ENCODE data around the gene MRPL17.

MRPL17 gene

DNA sequence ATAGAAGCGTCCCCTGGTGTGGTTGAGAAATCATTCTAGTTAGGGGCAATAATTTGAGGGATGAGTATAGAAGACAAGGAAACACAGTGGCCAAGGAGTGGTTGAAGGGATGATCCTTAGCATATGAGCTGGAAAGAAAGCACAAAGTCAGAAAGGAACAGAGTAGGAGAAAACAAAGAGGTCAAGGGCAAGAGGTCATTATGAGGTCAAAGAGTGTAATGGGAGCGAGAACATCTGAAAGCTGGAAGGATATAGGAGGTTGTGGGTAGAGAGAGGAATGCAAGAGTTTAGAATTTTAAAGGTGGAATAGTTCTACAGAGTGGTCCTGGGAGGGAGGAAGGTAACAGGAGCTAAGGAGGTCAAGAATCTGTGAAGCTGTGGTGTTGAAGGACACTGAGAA lies 29.5 kb downstream of the MRPL17 start:
- DNase-seq = no peak

DNA sequence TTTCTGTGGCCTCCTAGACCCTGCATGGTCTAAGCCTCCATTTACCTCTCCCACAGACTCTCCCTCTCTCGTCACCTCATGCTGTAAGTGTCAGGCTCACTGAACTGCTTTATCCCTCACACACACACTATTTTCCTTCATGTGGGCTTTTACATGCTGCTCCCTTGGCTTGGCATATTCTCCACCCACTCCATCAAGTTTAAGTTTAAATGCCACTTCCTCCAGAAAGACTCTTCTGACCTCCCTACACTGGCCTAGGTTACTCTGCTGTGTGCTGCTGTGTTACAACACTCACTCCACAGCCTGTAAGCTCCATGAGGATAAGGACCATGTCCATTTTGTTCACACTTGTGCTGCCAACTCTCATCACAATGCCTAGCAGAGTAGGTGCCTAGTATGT lies 30.0 kb downstream of the MRPL17 start:
- DNase-seq = no peak

DNA sequence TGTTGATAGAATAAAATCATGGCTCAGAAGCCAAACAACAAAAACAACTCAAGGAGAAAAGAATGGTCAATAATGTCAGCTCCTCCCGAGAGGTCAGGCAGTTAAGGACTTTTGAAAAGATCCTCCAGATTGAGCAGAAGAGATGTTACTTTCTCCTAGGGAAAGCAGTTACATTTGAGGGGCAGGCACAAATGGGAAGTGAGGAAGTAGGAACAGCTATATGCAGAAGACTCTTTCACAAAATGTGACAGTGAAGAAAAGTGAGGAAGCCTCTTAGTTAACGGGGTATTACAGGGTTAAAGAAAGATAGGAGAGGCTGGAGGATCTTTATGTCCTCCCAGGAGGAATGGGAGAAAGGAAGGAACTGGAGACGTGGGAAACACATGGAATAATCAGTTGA lies 31.0 kb downstream of the MRPL17 start:
- DNase-seq = no peak

DNA sequence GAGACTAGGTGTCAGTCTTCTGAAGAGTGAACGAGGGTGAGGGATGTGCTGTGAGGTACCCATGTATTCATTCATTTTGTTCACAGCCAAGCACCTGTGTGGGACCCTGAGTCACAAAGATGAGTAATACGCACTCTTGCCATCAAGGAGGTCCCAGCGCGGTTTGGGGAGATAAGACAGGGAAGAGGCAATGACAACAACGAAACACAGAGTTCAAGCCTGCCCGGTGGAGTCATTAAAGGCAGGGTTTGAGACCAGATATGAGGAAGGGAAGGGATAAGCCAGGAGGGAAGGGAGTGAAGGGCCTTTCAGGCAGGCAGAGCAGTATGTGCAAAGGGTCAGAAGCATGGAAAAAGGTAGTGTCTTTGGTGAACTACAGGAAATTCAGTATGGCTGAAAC lies 32.2 kb downstream of the MRPL17 start:
- no peak for DNase-seq

DNA sequence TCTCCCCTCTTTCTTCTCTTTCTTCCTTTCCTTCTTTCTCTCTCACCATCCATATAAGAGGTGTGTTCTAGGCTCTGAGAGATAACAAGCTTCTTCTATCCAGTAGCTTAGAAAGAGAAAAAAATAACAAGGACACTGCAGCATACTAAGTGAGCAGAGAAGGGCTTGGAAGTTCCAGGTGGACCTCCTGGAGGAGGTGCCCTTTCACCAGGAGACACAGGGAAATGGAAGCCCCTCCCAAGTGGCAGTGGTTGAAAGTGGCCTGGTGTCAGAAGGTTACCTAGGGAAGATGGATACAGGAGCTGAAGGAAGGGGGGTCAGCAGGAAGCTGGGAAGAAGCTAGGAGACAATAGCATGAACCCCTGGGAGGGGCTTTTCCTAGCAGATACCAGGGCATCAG lies 33.0 kb downstream of the MRPL17 start:
- no peak for DNase-seq

DNA sequence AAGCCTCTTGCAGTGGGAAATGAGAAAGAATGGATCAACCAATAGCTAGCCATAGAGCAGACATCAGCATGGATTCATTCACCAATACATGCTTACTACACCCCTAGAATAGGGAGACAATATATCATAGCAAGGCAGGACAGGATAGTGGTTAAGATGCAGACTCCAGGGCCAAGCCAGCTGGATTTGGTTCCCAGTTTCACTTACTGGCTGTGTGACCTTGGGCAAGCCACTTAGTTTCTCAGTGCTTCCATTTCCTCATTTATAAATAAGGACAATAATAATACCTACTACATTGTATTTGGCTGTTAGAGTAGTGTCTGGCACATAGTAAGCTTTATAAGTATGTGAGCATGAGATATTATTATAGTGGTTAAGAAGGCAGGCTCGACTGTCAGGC lies 34.6 kb downstream of the MRPL17 start:
- DNase-seq = no peak

DNA sequence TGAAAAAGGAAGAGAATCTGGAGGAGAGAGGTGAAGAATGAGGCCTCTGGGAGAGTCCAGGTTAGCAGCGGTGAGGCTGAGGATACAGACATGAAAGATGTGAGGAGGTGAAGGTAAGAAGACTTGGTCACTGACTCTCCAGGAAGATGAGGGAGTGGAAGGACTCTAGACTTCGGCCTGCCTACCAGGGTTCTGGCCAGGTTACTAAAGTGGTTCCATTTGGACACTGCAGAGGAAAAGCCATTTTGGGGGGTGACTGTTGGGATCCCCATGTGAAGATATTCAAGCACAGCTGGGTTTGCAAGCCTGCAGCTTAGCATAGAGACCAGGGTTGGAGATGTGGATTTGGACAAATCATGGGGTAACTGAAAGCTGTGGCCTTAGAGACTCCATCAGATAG lies 35.3 kb downstream of the MRPL17 start:
- DNase-seq = no peak

DNA sequence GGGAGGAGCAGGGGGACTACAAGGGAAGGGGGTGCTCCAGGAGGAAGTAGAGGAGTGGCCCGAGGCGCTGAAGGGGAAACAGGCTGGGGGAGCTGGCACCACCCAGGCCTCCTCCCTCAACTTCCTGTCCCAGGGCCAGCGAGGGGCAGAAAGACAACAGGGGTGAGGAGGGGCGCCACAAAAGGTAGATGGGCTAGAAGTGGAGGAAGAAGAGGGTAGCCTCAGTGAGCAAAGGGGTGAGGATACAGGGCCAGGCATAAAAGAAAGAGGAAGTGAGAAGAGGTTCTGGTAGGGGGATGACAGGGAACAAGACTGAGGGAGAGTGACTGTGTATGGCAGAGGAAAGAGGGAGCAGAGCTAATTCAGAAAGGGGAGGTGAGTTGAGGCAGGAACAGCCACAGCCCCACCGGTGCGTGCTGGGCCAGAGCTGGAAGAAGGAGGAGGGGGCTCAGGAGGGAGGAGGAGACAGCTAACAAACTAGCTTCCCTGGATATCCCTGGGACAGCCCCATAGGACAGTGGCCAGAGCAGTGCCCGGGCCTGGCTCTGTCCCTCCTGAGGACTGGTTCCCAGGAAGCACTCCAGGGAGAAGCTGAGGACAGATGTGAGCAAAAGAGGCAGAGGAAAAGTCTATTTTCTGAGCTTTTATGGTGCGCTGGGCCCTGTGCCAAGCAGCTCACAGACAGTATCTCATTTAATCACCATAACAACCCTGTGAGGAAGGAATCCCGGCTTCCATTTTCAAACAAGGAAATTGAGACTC lies 36.0 kb downstream of the MRPL17 start:
- DNase-seq = peak; percentile 12

DNA sequence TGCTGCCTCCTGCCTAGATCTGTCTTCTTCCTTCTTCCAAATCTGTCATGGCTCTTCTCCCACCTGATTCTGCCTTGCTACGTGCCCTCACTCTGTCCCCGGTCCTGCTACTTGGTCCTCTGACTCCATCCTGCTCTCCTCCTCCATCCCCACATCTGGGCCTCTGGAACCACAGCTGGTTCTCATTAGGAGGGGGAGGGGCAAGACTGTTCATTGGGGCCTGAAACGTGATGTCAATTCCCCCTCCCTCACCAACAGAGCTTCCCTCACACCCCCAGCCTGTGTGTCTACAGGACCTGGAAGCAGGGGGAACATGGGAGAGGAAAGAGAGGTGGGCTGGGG lies 36.6 kb downstream of the MRPL17 start:
- no peak for DNase-seq

DNA sequence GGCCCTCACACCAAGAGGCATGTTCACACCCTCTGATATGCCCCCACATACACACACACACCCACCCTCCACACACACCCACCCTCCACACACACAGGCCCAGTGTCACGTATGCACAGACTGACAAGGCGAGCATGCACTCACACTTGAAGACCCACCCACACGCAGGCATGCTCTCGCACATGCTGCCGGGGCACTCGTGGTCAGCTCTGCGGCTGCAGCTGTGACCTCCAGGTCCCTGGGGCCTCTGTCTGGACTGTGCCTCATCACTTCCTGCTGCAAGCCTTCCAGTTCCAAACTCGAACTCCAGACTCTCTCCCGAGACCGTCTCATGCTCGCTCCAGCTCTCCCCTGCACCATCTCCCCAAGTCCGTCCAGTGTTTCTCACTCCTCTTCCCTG lies 37.1 kb downstream of the MRPL17 start:
- no peak for DNase-seq

DNA sequence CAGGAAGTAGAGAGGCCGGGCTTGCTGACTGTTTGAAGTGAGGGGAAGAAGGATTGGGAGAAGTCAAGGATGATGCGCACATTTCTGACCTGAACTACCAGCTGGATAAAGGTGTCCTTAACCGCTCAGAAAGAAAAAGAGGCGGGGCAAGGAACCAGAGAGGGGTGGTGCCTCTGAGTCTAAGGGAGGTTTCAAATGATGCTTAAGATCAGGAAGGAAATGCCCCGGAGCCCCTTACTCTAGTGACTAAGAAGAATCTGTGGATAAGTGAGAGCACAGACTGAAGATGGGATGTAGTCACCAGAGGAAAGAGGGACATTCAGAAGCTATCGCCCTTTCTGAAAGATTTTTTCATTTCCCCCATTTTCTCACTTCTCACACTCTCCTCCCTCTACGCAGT lies 40.2 kb downstream of the MRPL17 start:
- no peak for DNase-seq

DNA sequence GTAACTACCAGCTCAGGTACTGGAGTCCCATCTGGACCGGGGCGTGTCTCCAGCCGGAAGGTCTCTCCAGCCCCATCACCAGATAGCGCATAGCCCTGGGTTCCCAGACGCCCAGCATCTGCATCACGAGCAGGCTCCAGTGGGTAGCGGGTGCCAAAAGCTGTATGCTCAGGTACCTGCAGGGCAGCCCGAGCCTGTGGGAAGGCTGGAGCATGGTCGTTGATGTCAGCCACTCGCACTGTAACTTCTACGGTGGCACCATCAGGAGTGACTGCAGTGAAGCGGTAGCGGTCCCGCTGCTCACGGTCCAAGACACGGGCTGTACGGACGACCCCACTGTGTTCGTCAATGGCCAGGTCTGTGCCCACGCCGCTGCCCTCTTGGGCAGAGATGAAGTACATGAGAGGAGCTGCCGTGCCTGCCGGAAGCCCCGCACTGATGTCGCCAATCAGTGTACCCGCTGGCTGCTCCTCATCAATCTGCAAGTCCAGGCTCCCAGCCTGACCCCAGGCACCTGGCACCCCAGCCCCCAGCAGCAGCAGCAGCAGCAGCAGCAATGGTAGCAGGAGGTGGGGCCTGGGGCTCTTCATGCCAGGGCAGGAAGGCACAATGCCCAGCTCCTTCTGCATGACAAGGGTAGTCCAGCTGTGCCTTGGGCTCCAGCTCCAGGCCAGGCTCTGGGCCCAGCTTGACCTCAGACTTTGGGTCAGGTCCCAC lies 42.0 kb downstream of the MRPL17 start:
- no peak for DNase-seq

DNA sequence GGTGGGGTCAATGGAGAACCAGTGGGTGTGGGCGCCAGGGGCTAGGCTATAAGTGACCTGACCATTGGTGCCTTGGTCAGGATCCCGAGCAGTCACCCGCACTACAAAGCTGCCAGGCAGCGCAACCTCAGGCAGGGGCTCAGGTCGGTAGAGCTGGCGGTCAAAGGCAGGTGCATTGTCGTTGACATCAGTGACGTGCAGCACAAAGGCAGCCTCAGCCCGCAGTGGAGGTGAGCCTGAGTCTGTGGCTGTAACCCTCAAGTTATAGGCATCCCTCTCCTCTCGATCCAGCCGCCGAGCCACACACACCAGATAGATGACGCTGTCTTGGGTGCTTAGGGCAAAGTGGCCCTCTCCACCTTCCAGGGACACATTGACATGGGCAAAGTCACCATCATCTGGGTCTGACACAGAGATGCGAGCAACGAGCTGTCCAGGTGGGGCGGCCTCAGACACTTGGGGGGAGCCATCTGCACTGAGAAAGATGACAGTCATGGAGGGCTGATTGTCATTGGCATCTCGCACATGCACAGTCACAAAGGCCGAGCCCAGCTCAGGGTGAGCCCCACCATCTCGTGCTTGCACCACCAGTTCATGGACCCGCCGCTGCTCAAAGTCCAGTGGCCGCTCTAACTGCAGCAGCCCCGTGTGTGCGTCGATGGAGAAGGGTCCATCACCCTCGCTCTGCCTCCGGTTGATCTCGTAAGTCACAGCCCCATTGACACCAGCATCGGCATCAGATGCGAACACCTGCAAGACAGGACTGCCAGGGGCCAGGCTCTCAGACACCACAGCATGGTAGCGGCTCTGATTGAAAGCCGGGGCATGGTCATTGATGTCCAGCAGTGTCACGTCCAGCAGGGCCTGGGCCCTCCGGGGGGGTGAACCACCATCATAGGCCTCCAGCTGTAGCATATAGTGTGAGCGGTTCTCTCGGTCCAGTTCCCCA lies 42.8 kb downstream of the MRPL17 start:
- DNase-seq = no peak

DNA sequence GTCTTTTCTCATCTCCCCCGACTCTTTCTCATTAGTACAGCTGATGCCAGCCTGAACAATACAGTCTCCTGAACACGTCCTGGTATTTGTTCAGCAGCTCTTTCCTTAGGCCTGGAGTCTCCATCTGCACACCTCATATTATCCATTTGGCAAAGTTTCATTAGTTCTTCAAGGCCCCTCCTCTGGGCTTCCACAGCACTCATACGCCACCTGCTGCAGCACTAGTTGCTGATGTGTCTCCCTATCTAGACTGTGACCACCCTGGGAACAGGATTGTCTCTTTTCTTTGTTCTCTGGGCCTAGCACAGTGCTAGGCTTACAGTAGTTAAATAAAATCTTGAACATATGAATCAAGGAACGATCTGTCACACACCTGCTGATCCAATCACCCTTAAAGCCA lies 44.7 kb downstream of the MRPL17 start:
- DNase-seq = peak; percentile 59

DNA sequence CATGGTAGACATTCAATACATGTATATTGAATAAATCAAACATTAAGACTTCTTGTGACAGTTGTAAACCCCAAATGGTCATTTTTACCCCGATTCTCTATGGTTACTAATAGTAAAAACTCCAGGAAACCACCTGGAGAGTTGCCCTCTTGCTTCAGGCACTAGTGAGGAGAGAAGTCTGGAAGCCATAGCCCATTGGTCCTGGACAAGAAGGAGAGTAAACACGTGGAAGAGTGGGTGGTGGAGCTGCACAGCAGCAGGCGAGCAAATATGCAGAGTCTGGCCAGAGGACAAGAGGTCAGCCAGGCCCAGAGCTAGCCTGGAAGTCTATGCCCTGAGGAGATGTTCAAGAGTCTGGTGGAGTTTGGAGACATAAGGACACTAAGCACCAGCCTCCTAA lies 45.3 kb downstream of the MRPL17 start:
- DNase-seq = peak; percentile 51

DNA sequence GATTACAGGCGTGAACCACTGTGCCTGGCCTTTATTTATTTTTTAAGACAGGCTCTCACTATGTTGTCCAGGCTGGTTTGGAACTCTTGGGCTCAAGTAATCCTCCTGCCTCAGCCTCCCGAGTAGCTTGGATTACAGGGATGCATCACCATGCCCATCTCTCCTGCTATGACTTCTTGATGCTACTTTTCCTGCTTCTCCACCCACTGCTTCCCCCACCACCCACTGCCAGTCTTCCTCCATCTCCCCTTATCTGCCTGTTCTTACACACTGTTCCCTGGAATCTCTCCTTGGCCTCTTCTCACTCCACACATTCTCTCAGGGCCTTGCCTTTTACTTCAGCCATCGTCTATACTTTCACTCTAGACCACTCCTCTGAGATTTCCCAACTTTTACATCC lies 46.7 kb downstream of the MRPL17 start:
- no peak for DNase-seq

DNA sequence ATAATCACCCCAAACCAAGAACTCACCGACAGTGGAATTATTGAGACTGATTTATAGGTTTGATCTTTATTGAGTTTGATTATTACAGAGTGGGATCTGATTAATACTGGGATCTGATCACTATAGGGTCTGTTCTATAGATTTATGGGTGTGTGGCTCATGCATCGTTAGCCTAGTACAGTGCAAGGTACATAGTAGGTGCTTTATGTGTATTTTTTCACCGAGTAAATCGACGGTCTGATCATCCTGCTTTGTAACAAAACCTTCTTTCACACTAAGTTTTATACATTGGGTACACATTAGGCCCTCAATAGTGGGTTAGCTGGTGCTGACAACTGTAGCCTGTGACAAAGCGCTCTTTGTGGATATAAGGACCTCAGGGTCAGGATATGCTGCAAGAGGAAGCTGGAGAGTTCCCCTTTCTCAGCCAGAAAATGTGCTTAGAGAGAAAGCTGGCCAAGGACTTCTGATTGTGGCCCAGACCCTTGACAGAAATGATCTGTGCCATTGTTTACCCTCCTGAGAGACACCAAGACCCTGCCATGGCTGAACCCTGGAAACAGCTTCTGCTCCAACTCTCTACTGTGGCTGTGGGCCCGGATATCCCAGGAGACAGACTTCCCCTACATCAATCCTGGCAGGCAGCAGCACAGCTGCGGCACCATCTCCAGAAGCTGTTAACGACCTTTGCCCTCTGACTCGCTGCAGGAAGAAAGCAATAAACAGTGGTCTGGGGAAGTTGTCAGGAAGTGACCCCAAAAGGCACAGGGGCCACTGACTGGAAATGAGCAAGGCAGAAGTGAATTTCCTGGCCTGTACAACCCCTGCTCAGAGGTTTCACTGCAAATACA lies 47.8 kb downstream of the MRPL17 start:
- DNase-seq = peak; percentile 64

DNA sequence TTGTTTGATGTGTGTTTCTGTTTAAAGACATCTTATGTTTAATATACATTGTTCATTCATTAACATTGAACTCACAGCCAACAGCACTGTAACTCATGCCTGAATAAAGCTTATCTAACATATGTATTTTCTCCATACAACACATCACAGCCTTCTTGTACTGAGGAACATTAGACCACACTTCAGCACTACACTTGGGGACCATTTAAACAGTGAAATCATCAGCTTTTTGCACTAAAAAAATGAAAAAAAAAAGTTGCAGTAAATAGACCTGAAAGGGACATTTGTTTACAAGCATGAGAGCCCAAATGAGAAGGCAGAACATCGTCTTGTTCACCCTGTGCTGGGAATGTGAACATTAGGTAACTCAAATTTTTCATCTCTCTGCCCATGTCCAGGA lies 48.6 kb downstream of the MRPL17 start:
- no peak for DNase-seq

DNA sequence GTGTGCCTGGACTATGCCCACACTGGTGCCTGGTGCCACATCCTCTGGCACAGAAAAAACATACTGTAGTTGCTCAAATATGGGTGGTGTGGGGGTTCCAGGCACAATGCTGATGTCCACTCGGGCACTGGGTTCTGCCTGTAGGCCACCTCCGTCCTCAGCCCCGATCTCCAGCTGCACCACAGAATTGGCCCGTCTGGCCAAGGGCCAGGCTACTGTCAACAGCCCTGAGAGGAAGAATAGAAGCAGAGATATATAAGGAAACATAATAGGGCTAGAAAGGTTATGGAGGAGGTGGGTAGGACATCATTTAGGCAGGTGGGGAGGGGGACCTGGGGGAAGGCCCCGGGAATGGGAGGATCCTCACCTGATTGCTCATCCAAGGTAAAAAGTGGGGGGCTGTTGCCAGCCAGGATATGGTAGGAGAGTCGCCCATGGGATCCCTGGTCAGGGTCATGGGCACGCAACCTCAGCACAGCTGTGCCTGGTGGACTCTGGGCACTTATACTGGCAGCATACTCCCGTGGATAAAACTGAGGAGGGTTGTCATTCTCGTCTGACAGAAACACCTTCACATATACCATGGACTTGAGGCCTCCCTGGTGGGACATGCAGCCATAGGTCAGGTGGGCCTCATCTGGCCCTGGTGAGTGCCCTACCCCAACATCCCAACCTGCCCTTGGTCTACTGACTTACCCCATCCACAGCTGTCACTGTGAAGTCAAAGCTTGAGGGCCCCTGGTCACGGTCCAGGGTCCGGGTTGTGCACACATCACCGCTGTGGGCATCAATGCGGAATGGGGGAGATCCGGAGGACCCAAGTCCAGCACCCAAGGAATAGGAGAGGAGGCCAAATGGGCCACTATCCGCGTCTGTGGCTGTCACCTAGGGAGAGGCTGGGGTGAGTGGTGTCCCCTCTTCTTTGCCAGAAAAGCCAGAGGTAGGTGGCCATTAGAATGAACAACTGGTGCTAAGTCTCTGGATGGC lies 49.4 kb downstream of the MRPL17 start:
- DNase-seq = no peak

DNA sequence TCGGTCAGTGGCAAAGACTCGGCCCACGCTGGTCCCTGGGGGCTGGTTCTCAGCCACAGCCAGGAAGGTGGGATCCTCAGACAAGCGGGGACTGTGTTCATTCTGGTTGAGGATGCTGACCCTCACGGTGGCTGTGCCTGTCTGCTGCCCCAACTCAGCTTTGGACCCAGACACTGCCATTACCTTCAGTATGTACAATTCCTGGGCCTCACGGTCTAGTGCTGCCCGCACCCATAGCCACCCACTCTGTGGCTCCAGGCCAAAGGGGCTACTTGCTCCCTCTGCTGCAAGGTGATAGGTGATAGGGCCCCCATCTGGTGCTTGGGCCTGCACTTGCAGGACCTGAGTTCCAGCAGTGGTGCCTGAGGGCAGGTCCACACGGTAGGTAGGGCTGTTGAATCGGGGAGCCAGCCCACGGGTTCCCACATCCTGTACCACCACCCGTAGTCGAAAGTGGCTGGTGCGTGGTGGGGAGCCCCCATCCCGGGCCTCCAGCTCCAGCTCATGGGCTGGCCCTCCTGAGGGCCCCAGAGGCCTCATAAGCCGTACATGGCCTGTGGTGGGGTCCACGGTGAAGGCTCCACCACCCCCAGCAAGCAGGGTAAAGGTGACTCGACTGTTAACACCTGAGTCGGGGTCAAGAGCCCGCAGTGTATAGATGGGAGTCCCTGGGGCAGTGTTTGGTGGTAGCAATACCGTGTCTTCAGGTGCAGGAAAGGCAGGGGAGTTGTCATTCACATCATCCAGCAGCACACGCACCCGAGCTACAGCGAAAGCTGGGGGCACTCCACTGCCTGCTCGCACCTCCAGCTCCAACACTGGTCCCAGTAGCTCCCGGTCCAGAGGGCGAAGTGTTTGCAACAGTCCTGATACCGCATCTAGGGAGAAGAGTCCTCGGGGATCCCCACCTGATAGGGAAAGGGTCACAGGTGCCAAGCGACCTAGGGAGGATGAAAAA lies 50.7 kb downstream of the MRPL17 start:
- no peak for DNase-seq
